Stimulated activated naive B cell treated with anti-CD40 and anti-IgM and Interleukin-4, amounts not matched to agents 10 μg/mL and 1 μg/mL and 100 μg/mL, for 72 hours (primary cell): ENCODE data around the gene PLCB1.

Experiments used
- ATAC-seq, 2 donors: fragments of 150-1000 bp; cut with Tn5 transposase; replicated peaks; 2 replicates each; pipeline ENCODE4 v1.10.0; 2021; ENCODE audit warnings: moderate library complexity in 1 of 2
- DNase-seq: peaks from one replicate; pipeline ENCODE4 v3.0.0; 2021
- H3K27ac Mint-ChIP-seq: one replicate; pipeline ENCODE4 v1.8.0; 2022; ENCODE audit warnings: mild to moderate bottlenecking, mixed read lengths
- H3K27me3 Mint-ChIP-seq, 2 donors: one replicate each; pipeline ENCODE4 v1.8.0; 2022; ENCODE audit warnings: mixed read lengths in 2 of 2
- H3K36me3 Mint-ChIP-seq, 2 donors: one replicate each; pipeline ENCODE4 v1.8.0; 2022; ENCODE audit warnings: mixed read lengths in 2 of 2, mild to moderate bottlenecking in 1 of 2
- H3K4me1 Mint-ChIP-seq, 2 donors: one replicate each; pipeline ENCODE4 v1.8.0; 2022; ENCODE audit warnings: mixed read lengths in 2 of 2, mild to moderate bottlenecking in 1 of 2
- H3K4me3 Mint-ChIP-seq, 2 donors: one replicate each; pipeline ENCODE4 v1.8.0; 2022; ENCODE audit warnings: mild to moderate bottlenecking in 2 of 2, mixed read lengths in 2 of 2, moderate library complexity in 1 of 2
- H3K9me3 Mint-ChIP-seq, 2 donors: one replicate each; pipeline ENCODE4 v1.8.0; 2022; ENCODE audit warnings: mixed read lengths in 2 of 2, mild to moderate bottlenecking in 1 of 2

PLCB1 gene

DNA sequence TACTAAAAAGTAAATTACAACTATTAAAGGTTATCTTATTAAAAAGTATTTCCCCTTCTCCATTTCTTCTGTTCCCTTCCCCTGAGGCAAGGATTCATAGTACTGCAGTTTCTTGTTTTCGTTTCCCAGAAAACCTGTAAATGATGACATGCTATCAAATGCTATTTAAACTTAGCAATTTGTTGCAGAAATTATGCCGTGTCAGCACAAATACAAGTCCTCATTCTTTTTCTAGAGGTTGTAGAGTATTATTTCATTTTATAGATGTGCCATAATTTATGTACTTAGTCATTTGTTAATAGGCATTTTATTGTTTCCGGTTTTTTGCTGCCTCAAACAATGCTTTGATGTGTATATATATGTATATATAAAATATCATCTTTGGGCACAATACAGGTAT, 268.4 kb downstream of the PLCB1 start:
- ATAC-seq (no peak), DNase-seq (no peak)
- no peaks in the 10 kb centered on the region for H3K27me3 Mint-ChIP-seq
- H3K4me1 Mint-ChIP-seq = peaks cover 20% of the 10 kb centered on the region in 2 donors
- no peak overlapping the region for H3K27ac Mint-ChIP-seq
- H3K36me3 Mint-ChIP-seq = no peaks in the 10 kb centered on the region
- no peak overlapping the region for H3K4me3 Mint-ChIP-seq
- peaks cover 1 to 4% of the 10 kb centered on the region in 2 donors for H3K9me3 Mint-ChIP-seq

DNA sequence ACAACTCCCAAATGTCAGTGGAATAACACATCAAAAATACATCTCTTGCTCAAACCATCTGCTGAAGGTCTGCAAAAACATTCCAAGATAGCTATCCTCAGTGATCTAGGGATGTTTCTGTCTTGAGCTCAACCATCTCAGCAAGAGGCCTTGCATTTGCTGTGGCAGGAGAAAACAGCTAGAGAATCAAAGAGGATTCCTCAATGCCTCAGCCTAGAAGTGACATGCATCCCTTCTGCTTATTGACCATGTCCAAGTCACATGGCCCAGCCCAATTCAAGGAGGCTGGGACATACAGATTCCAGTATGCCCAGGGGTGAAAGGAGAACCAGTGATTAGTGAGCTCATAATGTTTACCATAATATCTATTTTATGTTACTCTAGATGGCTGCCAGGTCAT, 269.5 kb downstream of the PLCB1 start:
- Mint-ChIP-seq H3K4me3 (no peak overlapping the region), H3K9me3 (peaks cover 1 to 4% of the 10 kb centered on the region in 2 donors), H3K27ac (no peak overlapping the region), H3K36me3 (no peaks in the 10 kb centered on the region), H3K4me1 (peaks cover 20 to 21% of the 10 kb centered on the region in 2 donors), H3K27me3 (no peaks in the 10 kb centered on the region)
- no peak for DNase-seq
- no peak for ATAC-seq

GRCh38 chr20:8402798-8403197, 270.7 kb downstream of the PLCB1 start:
- ATAC-seq (no peak), DNase-seq (no peak)
- H3K4me1 Mint-ChIP-seq = peaks cover 20 to 21% of the 10 kb centered on the region in 2 donors
- H3K4me3 Mint-ChIP-seq = no peak overlapping the region
- H3K27ac Mint-ChIP-seq = no peak overlapping the region
- peaks cover 4 to 5% of the 10 kb centered on the region in 2 donors for H3K9me3 Mint-ChIP-seq
- H3K27me3 Mint-ChIP-seq = no peaks in the 10 kb centered on the region
- H3K36me3 Mint-ChIP-seq = peaks cover 0 to 2% of the 10 kb centered on the region in 2 donors

DNA sequence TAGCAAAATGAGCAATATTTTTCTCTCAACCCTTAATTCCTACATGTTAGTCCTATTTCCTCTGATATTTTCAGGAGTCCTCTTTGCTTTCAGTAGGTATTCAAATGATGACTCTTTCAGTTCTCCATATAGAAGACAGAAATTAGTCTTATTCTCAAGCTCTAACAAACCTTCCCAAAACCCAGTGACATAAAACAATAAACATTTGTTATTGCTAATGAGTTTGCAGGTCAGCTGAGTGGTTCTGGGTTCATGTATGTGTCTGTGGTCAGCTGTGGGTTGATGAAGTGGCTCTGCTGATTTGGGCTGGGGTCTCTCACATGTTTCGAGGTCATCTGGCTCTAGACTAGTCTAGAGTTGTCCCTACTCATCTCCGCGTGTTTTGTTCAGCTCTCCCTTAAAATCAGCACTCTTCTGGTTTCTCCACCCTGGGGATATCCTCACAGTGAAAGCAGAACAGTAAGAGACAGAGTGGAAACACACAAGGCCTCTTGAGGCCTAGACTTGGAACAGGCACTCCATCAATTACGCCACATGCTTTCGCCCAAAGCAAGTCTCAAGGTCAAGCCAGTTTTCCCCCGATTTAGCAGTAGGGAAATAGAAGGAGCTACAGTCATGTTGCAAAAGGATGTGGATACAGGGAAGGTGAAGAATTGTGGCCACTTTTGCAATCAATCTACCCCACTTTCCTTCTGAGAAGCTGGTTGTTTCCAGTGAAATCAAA, 273.0 kb downstream of the PLCB1 start:
- Mint-ChIP-seq H3K4me1 (peaks cover 14 to 15% of the 10 kb centered on the region in 2 donors), H3K36me3 (peaks cover 0 to 2% of the 10 kb centered on the region in 2 donors), H3K27ac (no peak overlapping the region), H3K27me3 (no peaks in the 10 kb centered on the region), H3K4me3 (no peak overlapping the region), H3K9me3 (peaks cover 3 to 4% of the 10 kb centered on the region in 2 donors)
- no peak for DNase-seq
- ATAC-seq = no peak

DNA sequence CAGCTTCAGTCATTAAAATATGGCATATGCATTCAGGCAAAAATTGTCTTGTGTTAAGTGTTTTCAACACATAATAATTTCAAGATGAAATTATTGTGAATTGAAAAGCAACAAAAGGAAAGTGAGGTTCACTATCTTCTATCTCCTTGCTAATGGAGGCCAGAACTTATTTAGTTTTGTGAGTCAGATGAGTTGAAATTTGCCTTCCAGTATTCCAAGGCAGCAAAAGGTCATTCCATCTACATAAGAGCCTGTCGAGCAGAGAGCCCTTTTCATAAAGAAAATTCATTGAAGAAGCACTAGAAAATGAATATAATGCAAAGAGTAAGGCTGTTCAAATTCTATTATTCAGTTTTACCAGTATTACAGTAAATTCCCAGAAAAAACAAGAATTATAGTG, 274.3 kb downstream of the PLCB1 start:
- Mint-ChIP-seq H3K27ac (no peak overlapping the region), H3K9me3 (peaks cover 3 to 4% of the 10 kb centered on the region in 2 donors)

GRCh38 chr20:8408587-8409307, 276.7 kb downstream of the PLCB1 start:
- Mint-ChIP-seq H3K4me1 (peaks cover 8 to 9% of the 10 kb centered on the region in 2 donors), H3K9me3 (peaks cover 0 to 3% of the 10 kb centered on the region in 2 donors), H3K36me3 (peaks cover 0 to 2% of the 10 kb centered on the region in 2 donors), H3K4me3 (no peak overlapping the region), H3K27ac (no peak overlapping the region), H3K27me3 (no peaks in the 10 kb centered on the region)
- DNase-seq (no peak), ATAC-seq (no peak)

More for the DNA sequence above, 274.3 kb downstream of the PLCB1 start:
- ATAC-seq = no peak
- Mint-ChIP-seq H3K36me3 (peaks cover 0 to 2% of the 10 kb centered on the region in 2 donors), H3K27me3 (no peaks in the 10 kb centered on the region), H3K4me1 (peaks cover 9 to 12% of the 10 kb centered on the region in 2 donors), H3K4me3 (no peak overlapping the region)
- no peak for DNase-seq

GRCh38 chr20:8413691-8414090, 281.6 kb downstream of the PLCB1 start:
- Mint-ChIP-seq H3K27me3 (no peaks in the 10 kb centered on the region), H3K9me3 (no peaks in the 10 kb centered on the region), H3K4me3 (no peak overlapping the region), H3K27ac (no peak overlapping the region), H3K4me1 (peaks cover 0 to 9% of the 10 kb centered on the region in 2 donors), H3K36me3 (no peaks in the 10 kb centered on the region)
- DNase-seq (no peak), ATAC-seq (no peak)

DNA sequence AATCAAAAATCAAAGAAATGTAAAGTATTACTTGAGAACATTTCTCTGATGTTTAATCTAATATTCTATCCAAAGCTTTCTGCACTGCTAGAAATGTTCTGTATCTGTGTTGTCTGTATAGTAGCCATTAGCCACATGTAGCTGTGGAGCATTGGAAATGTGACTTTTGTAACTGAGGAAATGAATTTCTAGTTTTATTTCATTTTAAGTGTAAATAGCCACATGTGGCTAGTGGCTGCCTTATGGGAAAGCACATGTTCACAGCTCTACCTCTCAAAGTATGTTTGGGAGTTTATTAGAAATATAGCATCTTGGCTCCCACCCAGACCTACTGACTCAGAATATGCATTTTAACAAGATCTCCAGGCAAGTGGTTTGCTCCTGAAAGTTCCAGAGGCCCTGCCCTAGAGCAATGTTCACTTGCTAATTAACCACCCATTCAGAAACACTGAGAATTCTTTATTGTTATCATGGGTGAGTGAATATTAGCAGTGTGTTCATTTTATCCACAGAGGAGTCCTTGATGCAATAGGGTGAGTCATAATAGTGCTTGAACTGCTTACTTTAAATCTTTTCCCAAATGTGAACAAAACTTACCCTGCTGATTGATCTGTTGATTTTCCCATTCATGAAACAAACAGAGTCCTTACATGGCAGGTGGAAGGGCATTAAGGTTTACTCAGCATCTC, 282.7 kb downstream of the PLCB1 start:
- no peaks in the 10 kb centered on the region for H3K27me3 Mint-ChIP-seq
- H3K4me3 Mint-ChIP-seq = no peak overlapping the region
- no peaks in the 10 kb centered on the region for H3K9me3 Mint-ChIP-seq
- no peak overlapping the region for H3K27ac Mint-ChIP-seq
- DNase-seq (no peak), ATAC-seq (no peak)
- H3K36me3 Mint-ChIP-seq = no peaks in the 10 kb centered on the region
- peaks cover 0 to 9% of the 10 kb centered on the region in 2 donors for H3K4me1 Mint-ChIP-seq

GRCh38 chr20:8421981-8422380, 289.9 kb downstream of the PLCB1 start:
- H3K9me3 Mint-ChIP-seq = no peaks in the 10 kb centered on the region
- ATAC-seq = no peak
- DNase-seq = no peak
- no peak overlapping the region for H3K27ac Mint-ChIP-seq
- H3K36me3 Mint-ChIP-seq = peaks cover 0 to 2% of the 10 kb centered on the region in 2 donors
- H3K4me3 Mint-ChIP-seq = no peak overlapping the region
- H3K4me1 Mint-ChIP-seq = no peaks in the 10 kb centered on the region
- H3K27me3 Mint-ChIP-seq = no peaks in the 10 kb centered on the region

DNA sequence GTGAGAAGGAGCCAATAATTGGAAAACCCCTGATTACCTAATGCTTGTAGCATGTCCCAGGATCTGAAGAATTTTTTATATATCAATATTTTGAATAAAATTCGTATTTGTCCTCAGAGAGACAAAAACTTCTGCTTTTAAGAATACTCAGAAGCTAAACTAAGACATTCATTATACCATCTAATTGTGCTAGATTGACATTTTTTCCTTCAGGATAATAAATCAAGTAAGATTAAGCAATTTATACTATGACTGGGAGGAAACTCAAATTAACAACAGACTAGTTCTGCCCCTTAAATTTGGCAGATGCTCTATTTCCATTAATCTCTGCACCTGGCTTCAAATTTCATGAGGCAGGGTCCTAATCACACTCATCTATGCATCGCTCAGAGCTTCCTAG, 291.4 kb downstream of the PLCB1 start:
- Mint-ChIP-seq H3K4me1 (no peaks in the 10 kb centered on the region), H3K4me3 (no peak overlapping the region), H3K9me3 (no peaks in the 10 kb centered on the region), H3K27me3 (no peaks in the 10 kb centered on the region), H3K27ac (no peak overlapping the region), H3K36me3 (peaks cover 0 to 2% of the 10 kb centered on the region in 2 donors)
- DNase-seq (no peak), ATAC-seq (no peak)

- Mint-ChIP-seq H3K4me3 (no peak overlapping the region), H3K4me1 (no peaks in the 10 kb centered on the region), H3K36me3 (peaks cover 0 to 2% of the 10 kb centered on the region in 2 donors), H3K27me3 (no peaks in the 10 kb centered on the region), H3K9me3 (no peaks in the 10 kb centered on the region), H3K27ac (no peak overlapping the region)
- ATAC-seq = no peak
- DNase-seq = no peak
Measured at GRCh38 chr20:8424010-8424409, 291.9 kb downstream of the PLCB1 start.

DNA sequence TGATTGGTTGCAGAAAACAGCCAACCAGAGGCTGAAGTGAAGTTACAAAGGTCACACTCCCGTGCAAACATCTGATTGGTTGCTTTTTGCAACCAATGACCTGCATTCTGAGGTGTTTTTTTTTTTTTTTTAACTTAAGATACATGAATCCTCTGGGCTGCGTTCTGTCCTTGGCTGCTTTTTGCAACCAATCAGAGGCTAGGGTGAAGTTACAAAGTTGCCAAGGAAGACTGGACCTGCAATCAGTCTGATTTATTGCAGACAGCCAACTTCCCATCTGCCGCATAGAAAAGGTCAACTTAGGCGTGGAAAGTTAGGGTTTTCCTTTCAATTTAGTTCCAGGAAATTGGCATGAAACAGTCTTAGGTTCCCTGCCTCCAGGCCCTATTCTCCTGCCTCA, 292.9 kb downstream of the PLCB1 start:
- Mint-ChIP-seq H3K9me3 (no peaks in the 10 kb centered on the region), H3K27ac (no peak overlapping the region), H3K27me3 (no peaks in the 10 kb centered on the region), H3K36me3 (peaks cover 0 to 2% of the 10 kb centered on the region in 2 donors), H3K4me3 (no peak overlapping the region), H3K4me1 (no peaks in the 10 kb centered on the region)
- no peak for ATAC-seq
- DNase-seq = no peak

GRCh38 chr20:8425802-8426201, 293.7 kb downstream of the PLCB1 start:
- no peaks in the 10 kb centered on the region for H3K27me3 Mint-ChIP-seq
- DNase-seq (no peak), ATAC-seq (no peak)
- no peaks in the 10 kb centered on the region for H3K9me3 Mint-ChIP-seq
- H3K27ac Mint-ChIP-seq = no peak overlapping the region
- no peaks in the 10 kb centered on the region for H3K4me1 Mint-ChIP-seq
- peaks cover 0 to 2% of the 10 kb centered on the region in 2 donors for H3K36me3 Mint-ChIP-seq
- H3K4me3 Mint-ChIP-seq = no peak overlapping the region

- no peaks in the 10 kb centered on the region for H3K27me3 Mint-ChIP-seq
- ATAC-seq = no peak
- no peaks in the 10 kb centered on the region for H3K9me3 Mint-ChIP-seq
- no peak for DNase-seq
- H3K27ac Mint-ChIP-seq = no peak overlapping the region
- H3K4me3 Mint-ChIP-seq = no peak overlapping the region
- no peaks in the 10 kb centered on the region for H3K4me1 Mint-ChIP-seq
- H3K36me3 Mint-ChIP-seq = peaks cover 0 to 2% of the 10 kb centered on the region in 2 donors
Measured at GRCh38 chr20:8427419-8428040, 295.5 kb downstream of the PLCB1 start.
